Fibroblast of skin of right biceps (primary cell): Measurements from ENCODE around the gene CGNL1.

Source experiments
- DNase-seq: peaks from one replicate; pipeline ENCODE4 v3.0.0-alpha.2; 2013

Gene CGNL1

DNA sequence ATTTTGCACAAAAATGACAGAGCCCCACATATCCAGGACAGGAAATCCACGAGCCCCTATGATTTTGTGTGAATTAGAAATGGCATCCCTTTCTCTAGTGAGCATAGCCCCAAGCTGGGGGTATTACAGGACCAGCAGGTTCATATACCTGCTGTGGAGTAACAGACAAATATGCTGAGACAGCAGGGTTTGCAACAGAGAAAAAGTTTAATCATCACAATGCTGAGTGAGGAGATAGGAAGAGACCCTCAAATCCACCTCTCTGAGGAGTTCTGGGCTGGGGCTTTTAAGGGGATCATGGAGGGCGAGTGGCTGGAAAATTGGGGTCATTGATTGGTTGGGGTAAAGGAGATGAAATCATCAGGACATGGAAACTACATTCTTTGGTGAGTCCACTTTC lies 207.0 kb downstream of the CGNL1 start:
- no peak for DNase-seq

DNA sequence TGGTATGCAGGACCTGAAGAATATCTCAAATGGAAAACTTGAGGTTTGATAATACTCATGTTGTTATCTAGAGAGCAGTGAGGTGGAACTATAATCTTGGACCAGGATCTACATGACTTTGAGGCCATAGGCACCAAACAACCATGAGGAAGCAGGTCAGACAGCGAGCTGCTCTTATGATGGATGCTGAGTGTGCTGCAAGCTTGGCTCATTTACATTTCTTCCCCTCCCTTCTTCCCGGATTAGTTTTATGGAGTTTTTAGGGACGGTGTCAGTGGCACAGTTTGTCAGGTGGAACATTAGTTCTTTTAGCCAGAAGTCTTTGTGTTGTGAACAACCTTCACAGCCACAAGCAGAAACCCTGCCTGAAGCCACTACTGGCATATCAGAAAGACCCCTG lies 207.4 kb downstream of the CGNL1 start:
- no peak for DNase-seq

DNA sequence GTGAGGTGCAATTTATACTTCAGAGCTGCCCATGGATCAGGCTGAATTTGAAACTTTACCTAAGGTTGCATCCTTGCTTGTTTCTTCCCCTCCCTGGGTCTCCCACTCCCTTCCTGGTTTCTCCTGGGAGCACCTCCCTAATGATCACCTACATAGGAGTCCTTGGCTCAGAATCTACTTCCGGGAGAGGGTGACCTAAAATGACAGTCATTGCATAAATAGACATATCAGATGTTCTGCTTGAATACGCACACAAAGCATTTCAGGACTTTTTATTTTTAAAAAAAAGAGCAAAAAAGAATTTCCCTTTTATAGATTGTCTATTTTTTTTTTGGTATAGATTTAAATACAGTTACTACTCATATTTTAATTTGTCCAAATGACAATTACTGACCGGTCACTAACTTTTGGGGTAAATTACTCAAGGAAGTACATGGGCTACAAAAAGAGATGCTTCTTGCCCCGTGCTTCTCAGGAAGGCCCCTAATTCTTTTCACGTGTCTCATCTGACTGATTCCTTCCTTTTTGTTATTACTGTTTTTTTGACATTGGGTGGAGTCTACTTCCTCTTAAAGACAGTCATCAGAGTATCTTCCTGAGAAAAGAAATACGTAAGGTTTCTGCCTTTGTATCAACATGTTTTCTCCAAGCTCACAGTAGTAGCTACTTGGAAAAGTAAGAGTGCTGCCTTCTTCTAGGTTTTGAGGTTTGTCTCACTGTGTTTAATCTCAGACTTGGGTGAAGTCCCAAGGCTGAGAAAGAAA lies 210.5 kb downstream of the CGNL1 start:
- no peak for DNase-seq

DNA sequence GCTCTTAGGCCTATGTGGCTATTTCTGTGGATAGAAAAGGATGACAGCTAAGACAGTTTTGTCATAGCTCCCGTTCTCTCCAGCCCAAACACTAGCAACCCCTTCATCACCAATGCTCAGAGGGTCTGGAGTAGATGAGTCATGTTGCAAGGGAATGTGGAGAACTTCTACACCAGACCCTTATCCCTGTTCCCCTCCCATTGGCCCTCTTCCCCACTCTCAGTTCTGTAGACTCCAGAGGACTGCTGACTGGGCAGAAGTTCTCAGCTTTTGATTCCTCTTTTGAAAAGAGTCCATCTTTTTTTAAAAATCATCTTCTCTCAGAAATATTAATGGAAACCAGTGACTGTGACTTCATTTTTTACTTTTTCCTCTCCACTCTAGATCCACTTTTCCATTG lies 213.0 kb downstream of the CGNL1 start:
- peak; percentile 7 for DNase-seq

DNA sequence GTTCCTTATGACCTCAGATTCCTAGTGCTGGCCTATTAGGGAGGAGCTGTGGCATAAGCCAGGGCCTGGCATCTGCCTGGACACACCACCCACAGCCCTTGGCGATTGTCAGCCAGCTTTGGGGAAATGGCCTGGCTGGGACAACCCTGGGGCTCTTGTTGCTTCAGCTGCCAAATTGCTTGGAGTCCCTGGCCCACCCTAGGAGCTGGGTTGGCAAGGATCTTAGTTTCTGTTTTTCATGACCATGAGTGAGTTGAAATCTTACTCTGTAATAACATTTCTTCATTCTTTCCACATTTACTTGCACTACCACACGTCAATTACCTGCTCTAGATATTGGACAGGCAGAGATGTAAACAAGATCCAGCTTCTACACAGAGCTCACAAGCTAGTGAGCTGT lies 213.4 kb downstream of the CGNL1 start:
- DNase-seq = no peak

DNA sequence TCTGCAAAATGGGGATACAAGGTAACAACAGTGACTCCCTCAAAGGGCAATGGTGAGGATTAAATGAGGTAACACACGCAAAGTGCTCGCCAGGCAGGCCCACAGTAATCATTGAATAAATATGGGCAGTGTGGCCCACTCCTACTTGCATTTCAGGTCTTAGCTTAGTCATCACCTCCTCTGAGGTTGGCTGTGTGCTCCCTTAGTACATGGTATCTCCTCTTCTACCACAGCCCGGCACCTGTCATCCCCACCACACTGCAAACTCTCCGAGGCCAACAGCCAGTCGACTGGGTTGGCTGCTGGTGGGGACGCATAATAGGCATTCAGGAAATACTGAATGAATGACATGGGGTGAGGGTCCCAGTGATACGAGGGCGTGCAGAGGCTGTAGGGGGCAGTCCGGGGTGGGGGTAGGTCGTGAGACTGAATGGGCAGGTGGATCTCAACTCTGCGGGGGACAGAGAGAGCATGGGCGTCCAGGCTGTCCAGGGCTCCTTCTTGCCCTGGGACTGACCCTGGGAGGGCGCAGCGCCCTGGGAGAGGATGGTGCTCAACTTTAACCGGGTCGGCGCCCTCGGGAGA lies 215.0 kb downstream of the CGNL1 start:
- DNase-seq = no peak

DNA sequence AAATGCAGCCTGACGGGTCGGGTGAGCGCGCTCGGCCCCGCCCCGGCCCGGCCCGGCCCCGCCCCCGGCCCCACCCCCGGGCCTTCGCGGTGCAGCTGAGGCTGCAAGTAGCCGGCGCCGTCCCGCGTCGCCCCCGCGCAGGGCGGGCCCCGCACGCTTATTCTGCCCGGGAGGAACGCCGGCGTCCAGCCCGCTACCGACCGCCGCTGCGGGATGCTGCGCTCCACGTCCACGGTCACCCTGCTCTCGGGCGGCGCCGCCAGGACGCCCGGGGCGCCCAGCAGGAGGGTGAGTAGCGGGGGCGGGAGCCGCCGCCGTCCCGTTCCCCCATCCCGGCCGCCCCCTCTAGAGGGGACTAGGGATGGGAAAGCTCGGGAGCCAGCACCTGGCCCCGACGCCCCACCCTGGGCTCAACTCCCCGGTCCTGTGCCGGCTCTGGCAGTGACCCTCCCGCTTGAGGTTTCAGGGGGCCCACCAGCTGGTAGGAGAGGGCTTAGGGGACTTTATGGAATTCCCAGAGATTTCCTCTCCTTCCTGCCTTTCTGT lies 215.6 kb downstream of the CGNL1 start, which contains the start of gene MYZAP:
Gene MYZAP, plus strand, starts transcription at position 83 of the 546 bp plus-strand sequence. Its CDS starts 131 bp downstream, at position 214.
- DNase-seq = peak; percentile 11

DNA sequence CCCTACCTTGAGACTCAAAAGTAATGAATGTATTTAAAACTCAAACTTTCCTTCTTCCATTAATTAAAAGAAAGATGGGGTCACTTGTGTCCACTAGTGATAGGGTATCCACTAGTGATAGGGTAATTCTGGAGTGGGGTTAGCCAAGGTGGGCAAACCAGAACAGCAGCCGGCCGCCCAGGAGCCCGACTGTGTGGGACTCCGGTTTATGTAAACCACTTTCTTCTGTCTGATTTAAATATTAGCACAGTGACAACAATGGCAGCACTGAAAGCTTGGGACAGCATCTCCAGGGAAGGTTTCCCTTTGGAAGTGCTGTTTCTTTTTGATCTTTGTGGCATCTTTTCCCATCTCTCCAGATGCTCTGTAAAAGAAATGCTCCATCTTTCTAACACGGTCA lies 216.1 kb downstream of the CGNL1 start:
- no peak for DNase-seq

DNA sequence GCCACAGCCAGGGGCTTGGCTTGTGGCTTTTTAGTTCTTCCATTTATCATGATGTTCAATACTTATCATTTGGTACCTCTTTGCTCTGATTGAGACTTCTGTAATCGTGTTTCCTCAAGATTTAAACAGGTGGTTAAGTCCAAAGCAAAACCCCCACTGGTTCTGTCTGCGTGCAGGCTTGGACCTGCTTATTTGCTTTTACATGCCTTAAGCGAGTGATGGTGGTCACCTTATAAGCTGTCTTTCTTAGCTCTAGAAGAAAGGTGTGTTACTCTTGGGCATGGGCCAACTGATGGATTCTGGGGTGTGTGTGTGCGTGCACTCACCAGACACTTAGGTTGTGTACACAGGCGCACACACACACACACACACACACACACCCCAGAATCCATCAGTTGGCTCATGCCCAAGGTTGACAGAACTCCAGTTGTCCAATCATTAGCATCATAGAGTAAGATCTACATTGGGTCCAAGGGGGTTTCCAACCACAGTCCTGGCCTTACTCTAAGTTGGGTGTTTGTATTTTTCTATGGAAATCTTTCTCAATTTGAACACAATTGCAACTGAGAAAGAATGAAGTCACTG lies 216.6 kb downstream of the CGNL1 start:
- DNase-seq = no peak

DNA sequence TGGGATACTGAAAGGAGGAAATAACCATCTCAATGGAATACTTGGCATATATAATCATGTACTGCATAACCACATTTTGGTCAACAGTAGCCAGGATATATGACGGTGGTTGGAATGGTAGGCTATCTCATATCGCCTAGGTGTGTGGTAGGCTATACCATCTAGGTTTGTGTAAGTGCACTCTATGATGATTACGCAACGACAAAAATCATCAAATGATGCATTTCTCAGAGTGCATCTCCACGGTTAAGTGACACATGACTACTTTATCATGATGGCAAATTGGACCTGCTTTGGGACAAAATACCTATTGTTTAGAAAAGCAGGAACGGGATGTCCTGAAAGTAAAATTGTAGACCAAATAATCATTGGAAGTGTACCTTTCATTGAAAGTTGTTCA lies 218.2 kb downstream of the CGNL1 start:
- DNase-seq = no peak

DNA sequence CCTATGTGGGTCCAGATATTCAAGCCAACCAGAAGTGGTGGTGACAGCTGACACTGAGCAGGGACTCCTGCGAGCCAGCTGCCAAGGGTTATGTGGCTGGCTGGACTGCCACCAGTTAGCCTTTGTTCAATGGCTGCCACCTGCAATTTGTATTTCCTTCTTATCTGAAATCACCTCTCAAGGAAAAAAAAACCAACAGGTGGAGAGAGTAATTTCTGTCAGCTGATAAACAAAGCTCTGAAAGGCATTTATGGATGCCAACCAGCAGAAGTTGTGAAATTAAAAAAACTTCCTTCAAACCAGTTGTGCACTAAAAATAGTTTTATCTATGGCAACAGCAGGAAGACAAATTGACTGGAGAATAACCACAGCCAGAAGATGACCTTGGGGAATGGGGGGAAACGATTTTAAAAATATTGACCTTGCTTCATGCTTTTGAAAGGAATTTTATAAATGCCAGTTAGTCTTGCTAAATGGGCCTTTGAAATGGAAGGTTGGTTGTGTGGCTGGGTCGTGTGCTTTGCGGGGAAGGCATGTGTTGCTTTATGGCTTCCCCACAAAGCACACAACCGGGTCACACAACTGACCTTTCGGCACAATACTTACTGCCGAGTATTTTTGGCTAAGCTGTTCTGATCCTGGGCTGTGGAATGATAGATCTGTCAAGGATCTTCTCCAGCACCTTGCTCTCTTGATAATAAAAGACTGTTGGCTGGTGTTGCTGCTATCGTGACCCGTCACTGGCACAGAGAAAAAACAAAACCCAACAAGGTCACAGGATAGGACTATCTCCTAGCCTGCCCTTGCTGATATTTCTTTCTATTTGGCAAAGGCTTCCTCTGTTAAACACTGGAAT lies 218.9 kb downstream of the CGNL1 start:
- DNase-seq = no peak

DNA sequence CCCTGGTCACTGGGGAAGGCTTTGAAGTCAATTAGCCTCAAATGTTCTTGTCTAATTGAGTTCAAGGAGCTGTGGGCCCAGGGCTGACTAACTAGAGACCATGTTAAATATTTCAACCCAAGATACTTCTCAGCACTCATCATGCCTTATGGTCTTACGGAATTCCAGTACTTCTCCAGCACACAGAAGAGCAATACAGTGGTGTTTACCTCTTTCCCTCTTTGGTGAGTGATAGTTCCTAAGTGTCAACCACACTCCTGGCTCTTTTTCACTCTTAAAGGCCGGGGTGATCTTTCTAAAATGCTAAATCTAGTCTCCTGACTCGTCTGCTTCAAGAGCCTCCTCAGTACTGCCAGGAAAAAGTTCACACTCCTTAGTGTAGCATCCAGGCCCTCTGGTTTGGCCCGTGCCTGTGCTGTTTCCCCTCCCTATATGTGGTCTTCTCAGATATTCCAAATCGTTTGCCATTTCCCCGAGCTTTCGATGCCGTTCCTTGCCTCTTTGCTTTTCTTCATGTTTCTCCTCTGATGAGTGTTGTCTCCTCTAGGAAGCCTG lies 220.1 kb downstream of the CGNL1 start:
- DNase-seq = no peak

DNA sequence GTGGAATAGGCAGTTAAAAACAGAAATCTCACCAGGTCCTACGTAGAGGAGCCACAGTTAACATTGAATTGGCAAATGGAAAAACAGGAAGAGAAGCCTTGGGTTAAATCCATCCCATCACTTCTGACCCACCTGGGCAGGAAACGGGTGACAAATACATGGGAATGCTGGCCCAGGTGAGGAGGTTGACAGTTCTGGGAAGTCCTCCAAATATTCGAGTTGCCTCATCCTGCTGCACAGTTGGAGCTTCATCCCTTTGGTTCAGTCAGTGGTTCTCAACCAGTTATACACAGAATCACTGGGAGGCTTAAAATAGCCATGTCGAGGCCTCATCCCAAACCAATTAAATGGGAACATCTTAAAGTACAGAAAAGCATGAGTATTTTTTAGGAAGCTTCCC lies 220.7 kb downstream of the CGNL1 start:
- DNase-seq = no peak

DNA sequence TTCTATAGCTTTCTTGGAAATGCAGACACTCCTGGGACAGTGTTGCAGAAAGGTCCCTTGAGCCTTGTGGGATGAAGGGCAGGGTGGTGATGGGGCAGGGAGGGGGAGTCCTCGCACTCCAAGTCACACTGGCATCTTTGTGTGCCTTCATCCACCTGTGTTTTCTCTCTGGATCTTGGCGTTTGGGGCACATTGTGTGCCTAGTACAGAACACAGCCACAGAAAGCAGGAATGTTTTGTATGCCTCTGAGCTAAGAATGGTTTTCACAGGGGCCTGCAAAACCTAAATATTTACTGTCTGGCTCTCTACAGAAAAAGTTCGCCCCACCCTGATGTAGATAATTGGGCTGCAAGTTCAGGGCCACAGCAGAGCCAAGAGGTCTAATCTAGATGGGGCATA lies 221.1 kb downstream of the CGNL1 start:
- DNase-seq = no peak

DNA sequence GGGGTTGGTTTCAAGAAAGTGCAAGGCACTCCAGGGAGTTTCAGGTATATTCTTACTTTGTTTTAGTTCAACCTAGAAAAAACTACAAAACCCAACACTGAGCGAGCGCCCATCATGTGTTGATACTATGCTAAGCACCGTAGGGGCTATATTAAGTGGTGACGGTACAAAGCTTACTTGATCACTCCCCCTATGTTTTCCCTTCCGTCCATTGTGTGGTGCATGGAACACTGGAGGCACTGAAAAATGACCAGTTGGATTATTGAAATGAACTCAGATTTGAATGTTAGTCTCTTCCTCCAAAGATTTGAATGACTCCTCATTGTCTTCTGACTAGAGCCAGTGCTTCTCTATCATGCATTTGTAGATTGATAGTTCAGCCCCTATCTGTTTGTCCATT lies 222.0 kb downstream of the CGNL1 start:
- no peak for DNase-seq

DNA sequence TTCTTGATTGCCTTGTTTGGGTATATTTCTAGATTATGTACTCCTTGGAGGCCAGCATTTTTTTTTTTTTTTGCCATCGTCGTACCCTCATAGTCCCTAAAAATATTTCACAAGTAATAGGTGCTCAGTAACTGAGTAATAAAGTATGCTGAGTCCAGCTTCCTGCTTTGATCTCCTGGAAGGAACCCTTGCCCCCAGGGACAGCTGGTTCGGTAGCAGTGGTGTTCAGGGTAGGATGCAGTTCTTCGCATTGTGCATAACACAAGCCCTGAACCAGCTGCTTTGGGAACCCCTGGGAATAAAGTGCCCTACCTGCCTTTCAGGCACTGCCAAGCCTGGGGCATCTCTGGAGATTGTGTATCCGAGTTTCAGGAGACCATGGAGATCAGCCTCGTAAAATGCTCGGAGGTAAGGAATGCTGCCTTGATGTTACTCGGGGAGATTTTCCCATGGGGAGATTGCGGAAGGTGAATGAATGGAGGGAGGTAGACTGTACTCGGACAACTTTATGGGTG lies 223.0 kb downstream of the CGNL1 start:
- no peak for DNase-seq

DNA sequence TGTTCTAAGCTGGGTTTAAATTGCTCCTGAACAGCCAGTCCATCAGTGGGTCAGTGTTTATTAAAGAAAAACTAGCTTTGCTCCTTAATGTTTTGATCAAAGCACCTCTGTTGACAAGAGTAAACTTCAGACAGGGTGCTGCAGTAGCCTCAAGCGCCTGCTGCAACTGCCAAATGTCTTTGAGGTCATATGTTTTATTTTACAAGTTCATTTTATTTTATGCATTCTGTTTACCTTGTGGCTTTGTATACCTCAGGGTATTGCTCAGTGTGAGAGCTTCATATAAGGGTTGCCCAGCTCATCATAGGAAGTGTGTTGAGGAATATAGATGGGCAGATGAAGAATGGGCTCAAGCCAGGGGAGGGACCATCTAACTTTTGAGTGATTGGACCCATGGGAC lies 223.9 kb downstream of the CGNL1 start:
- no peak for DNase-seq
